Ascending aorta (tissue), 2 donors: Measurements from ENCODE around the gene GMPS. TPM values are rescaled to one million over a fixed set of nuclear protein-coding genes. Genes with fewer than 3 reads are reported as not detected.

Source experiments
- DNase-seq, 2 donors: peaks; one replicate each; pipeline ENCODE4 v3.0.0-alpha.2; 2019; ENCODE audit warnings: low spot score in 2 of 2
- H3K27ac ChIP-seq, 2 donors: fragments of 200-600 bp; sonication (generic); one replicate each; pipeline ENCODE4 v1.5.1; 2016 to 2017; ENCODE audit warnings: mild to moderate bottlenecking in 1 of 2
- H3K27me3 ChIP-seq: fragments of 200-600 bp; sonication (generic); one replicate; pipeline ENCODE4 v1.5.1; 2017
- H3K36me3 ChIP-seq, 2 donors: fragments of 200-600 bp; sonication (generic); one replicate each; pipeline ENCODE4 v1.5.1; 2016
- H3K4me1 ChIP-seq, 2 donors: fragments of 200-600 bp; sonication (generic); one replicate each; pipeline ENCODE4 v1.5.1; 2016 to 2017; ENCODE audit warnings: mild to moderate bottlenecking in 1 of 2
- H3K4me3 ChIP-seq, 2 donors: fragments of 200-600 bp; sonication (generic); one replicate each; pipeline ENCODE4 v1.5.1; 2016 to 2017; ENCODE audit warnings: mild to moderate bottlenecking in 1 of 2
- H3K9me3 ChIP-seq, 2 donors: fragments of 200-600 bp; sonication (generic); one replicate each; pipeline ENCODE4 v1.5.1; 2016
- CTCF ChIP-seq, 3 experiments: fragments of 200-600 bp in 2 of 3; fragments of 450-650 bp in 1 of 3; sonication (generic) in 2 of 3; IDR thresholded peaks; one replicate each; pipeline ENCODE4 v1.5.1; 2016 to 2019; ENCODE audit warnings: antibody characterized with exemption in 3 of 3, mild to moderate bottlenecking in 1 of 3, moderate library complexity in 1 of 3
- intact Hi-C: fragments of 100-400 bp; cut with DNase I; formaldehyde crosslinking; loops from one replicate; pipeline ENCODE4 v1.15.1; 2023
- total RNA-seq: library from RNA; depleted of rRNA; stranded (reverse); fragments of >200 nt; gene quantifications from one replicate; pipeline ENCODE4 v1.1.0, GENCODE V29; 2016

GMPS gene
- total RNA-seq, 1 donor from 2014 or later = 17.8 TPM

- no peaks in the 10 kb centered on the region for H3K36me3 ChIP-seq
- TF ChIP-seq CTCF (IDR thresholded peaks at IDR 0.05) = no peak
- H3K27ac ChIP-seq = no peak overlapping the region
- DNase-seq = no peak
- intact Hi-C loops = no loop called here
- no peaks in the 10 kb centered on the region for H3K9me3 ChIP-seq
- H3K4me1 ChIP-seq = peaks cover 0 to 9% of the 10 kb centered on the region in 2 donors
- H3K27me3 ChIP-seq = no peaks in the 10 kb centered on the region
- no peak overlapping the region for H3K4me3 ChIP-seq
These were observed 107.9 kb downstream of the GMPS start for GRCh38 chr3:155978324-155978723.

GRCh38 chr3:155979746-155980145 lies 109.3 kb downstream of the GMPS start:
- Histone ChIP-seq H3K27ac (no peak overlapping the region), H3K36me3 (no peaks in the 10 kb centered on the region), H3K27me3 (no peaks in the 10 kb centered on the region), H3K9me3 (no peaks in the 10 kb centered on the region), H3K4me3 (no peak overlapping the region), H3K4me1 (peaks cover 0 to 9% of the 10 kb centered on the region in 2 donors)
- TF ChIP-seq CTCF (IDR thresholded peaks at IDR 0.05) = no peak
- DNase-seq = no peak
- intact Hi-C loops = loop anchor here (2.0 kb wide), 1 partner anchor 31 kb away; no protein-coding TSS in a partner anchor

- H3K9me3 ChIP-seq = no peaks in the 10 kb centered on the region
- TF ChIP-seq CTCF (IDR thresholded peaks at IDR 0.05) = no peak
- peak overlapping the region; percentile 5 to 57 for H3K27ac ChIP-seq
- no peak for DNase-seq
- no peaks in the 10 kb centered on the region for H3K36me3 ChIP-seq
- no peak overlapping the region for H3K4me3 ChIP-seq
- no peaks in the 10 kb centered on the region for H3K27me3 ChIP-seq
- peaks cover 0 to 9% of the 10 kb centered on the region in 2 donors for H3K4me1 ChIP-seq
- intact Hi-C loops = loop anchor here (2.0 kb wide), 1 partner anchor 33 kb away; no protein-coding TSS in a partner anchor
These were observed 111.2 kb downstream of the GMPS start for GRCh38 chr3:155981669-155982068.

- Histone ChIP-seq H3K9me3 (no peaks in the 10 kb centered on the region), H3K36me3 (no peaks in the 10 kb centered on the region), H3K27ac (no peak overlapping the region), H3K4me1 (peaks cover 0 to 6% of the 10 kb centered on the region in 2 donors), H3K27me3 (no peaks in the 10 kb centered on the region), H3K4me3 (no peak overlapping the region)
- intact Hi-C loops = no loop called here
- DNase-seq = no peak
- peak in 1 of 3 experiments; percentile 8 for TF ChIP-seq CTCF (IDR thresholded peaks at IDR 0.05)
These were observed 113.5 kb downstream of the GMPS start for GRCh38 chr3:155983834-155984474.

GRCh38 chr3:155984791-155985417 lies 114.5 kb downstream of the GMPS start:
- intact Hi-C loops = no loop called here
- Histone ChIP-seq H3K4me3 (no peak overlapping the region), H3K27ac (no peak overlapping the region), H3K36me3 (no peaks in the 10 kb centered on the region), H3K27me3 (no peaks in the 10 kb centered on the region), H3K4me1 (peaks cover 0 to 6% of the 10 kb centered on the region in 2 donors), H3K9me3 (no peaks in the 10 kb centered on the region)
- no peak for TF ChIP-seq CTCF (IDR thresholded peaks at IDR 0.05)
- no peak for DNase-seq
